K562 (cell line): ENCODE data around the gene GALNS. TPM values are rescaled to one million over a fixed set of nuclear protein-coding genes. Genes with fewer than 3 reads are reported as not detected.

Source experiments
- CHD7 ChIP-seq: fragments of 200-600 bp; sonication (generic); IDR thresholded peaks from one replicate; pipeline ENCODE4 v1.6.1; 2012; ENCODE audit warnings: mild to moderate bottlenecking, low read depth, low read length, inconsistent platforms
- MAZ ChIP-seq, 2 experiments: fragments of 450-650 bp in 1 of 2; sonication (generic) in 1 of 2; formaldehyde crosslinking; IDR thresholded peaks in 1 of 2; conservative IDR thresholded peaks in 1 of 2; 2 replicates each; pipeline versions ENCODE4 v1.4.0 to v1.5.0; 2020; ENCODE audit warnings: mild to moderate bottlenecking in 1 of 2, missing genetic modification reagents in 1 of 2
- MBD1 ChIP-seq: fragments of 250-450 bp; sonication (Bioruptor Pico); IDR thresholded peaks from 2 replicates; pipeline ENCODE4 v1.8.0; 2022; ENCODE audit warnings: inconsistent platforms
- NUFIP1 ChIP-seq: fragments of 450-650 bp; IDR thresholded peaks from 2 replicates; pipeline ENCODE4 v1.6.1; 2018; ENCODE audit not compliant: partially characterized antibody
- STAT6 ChIP-seq: sonication (generic); formaldehyde crosslinking; IDR thresholded peaks from 2 replicates; pipeline ENCODE4 v1.8.1; 2023; ENCODE audit warnings: mild to moderate bottlenecking, missing genetic modification reagents
- TCF7 ChIP-seq: sonication (generic); IDR thresholded peaks from 2 replicates; pipeline ENCODE4 v1.6.1; 2016; ENCODE audit warnings: antibody characterized with exemption, borderline replicate concordance
- TCF7L2 ChIP-seq: fragments of 150-350 bp; IDR thresholded peaks from 2 replicates; pipeline ENCODE4 v1.6.1; 2016; ENCODE audit warnings: low read depth, mild to moderate bottlenecking, low read length, moderate library complexity
- polyA plus RNA-seq, 8 experiments: library from polyadenylated mRNA; depleted of rRNA in 4 of 8; stranded (reverse) in 5 of 8; unstranded in 3 of 8; fragments of >200 nt; fragmentation: Nextera tagmentation in 2 of 8; fragmentation: Illumina TruSeq in 1 of 8; extraction: Ambion mirVana in 2 of 8; extraction: Trizol in 1 of 8; gene quantifications; 2 replicates each; pipeline versions ENCODE4 v1.2.1 to v1.2.3, GENCODE V29; 2011 to 2014; ENCODE audit warnings: inconsistent platforms in 1 of 8, missing spikeins in 1 of 8
- total RNA-seq, 7 experiments: library from RNA; depleted of rRNA in 6 of 7; stranded (reverse); fragments of >200 nt in 6 of 7; fragmentation: Illumina TruSeq in 2 of 7; extraction: Trizol in 2 of 7; gene quantifications; 2 replicates each; pipeline versions ENCODE4 v1.2.1 to v1.2.3, GENCODE V29; 2011 to 2021; ENCODE audit warnings: low replicate concordance in 1 of 7

Gene GALNS
- total and polyA plus RNA-seq, 9 of the 15 experiments (the other 6 are each of a cell fraction or from before 2014, with no cell fraction given), result 0.38 to 13.2 (median 4.3) TPM

GRCh38 chr16:88785106-88785924 lies 71.4 kb downstream of the GALNS start, which contains the start of gene PIEZO1 (continued):
- peak; percentile 99; the same call in 1 of the 2 replicates for TF ChIP-seq STAT6 (CRISPR knock-in tag)
- TF ChIP-seq MBD1 (CRISPR knock-in tag), result peak; percentile 56; the same call in 1 of the 2 replicates
- no peak for TF ChIP-seq TCF7L2
- TF ChIP-seq NUFIP1, result peak; percentile 12
- TF ChIP-seq TCF7, result no peak
- no peak for TF ChIP-seq CHD7
- TF ChIP-seq MAZ (CRISPR knock-in tag; conservative IDR thresholded peaks at IDR 0.05 in 1 of 2, IDR thresholded peaks at IDR 0.05 in 1 of 2), result peak; percentile 85 to 91
